VCaP (cell line): Measurements from ENCODE around the gene HTR3B.
A peak's percentile ranks its signal among the peaks of the same experiment; 100 is the strongest.

Experiments used
- H3K27ac ChIP-seq: fragments of 450-650 bp; 2 replicates; pipeline ENCODE4 v1.5.1; 2017
- CTCF ChIP-seq: fragments of 450-650 bp; conservative IDR thresholded peaks from 2 replicates; pipeline ENCODE4 v1.5.1; 2017; ENCODE audit warnings: mild to moderate bottlenecking, moderate library complexity

The HTR3B gene

GRCh38 chr11:113971506-113972195, 67.1 kb downstream of the HTR3B start:
- H3K27ac ChIP-seq: no peak overlapping the region
- TF ChIP-seq CTCF: no peak

- peak; percentile 34; the same call in 1 of the 2 replicates for TF ChIP-seq CTCF
- H3K27ac ChIP-seq: peak within 1 kb of the TSS; percentile 28; the same call in 1 of the 2 replicates
These were observed 70.3 kb downstream of the HTR3B start, which contains the start of gene HTR3A for GRCh38 chr11:113974741-113975470. TSS of gene HTR3A (plus strand) at chr11:113975108. CDS start at chr11:113975326, 218 bp downstream.

- no peak for TF ChIP-seq CTCF
- no peak overlapping the region for H3K27ac ChIP-seq
These were observed 72.5 kb downstream of the HTR3B start for GRCh38 chr11:113977071-113977490.

- H3K27ac ChIP-seq: no peak overlapping the region
These were observed 73.1 kb downstream of the HTR3B start for GRCh38 chr11:113977701-113978100.

GRCh38 chr11:113979431-113979830, 74.8 kb downstream of the HTR3B start:
- no peak for TF ChIP-seq CTCF
- no peak overlapping the region for H3K27ac ChIP-seq

More at GRCh38 chr11:113977701-113978100, 73.1 kb downstream of the HTR3B start:
- TF ChIP-seq CTCF: no peak

- no peak overlapping the region for H3K27ac ChIP-seq
- TF ChIP-seq CTCF: no peak
These were observed 76.2 kb downstream of the HTR3B start for GRCh38 chr11:113980785-113981184.

GRCh38 chr11:113982306-113982705, 77.7 kb downstream of the HTR3B start:
- no peak overlapping the region for H3K27ac ChIP-seq
- TF ChIP-seq CTCF: no peak
